ENCODE data around the gene AMH.

The AMH gene

DNA sequence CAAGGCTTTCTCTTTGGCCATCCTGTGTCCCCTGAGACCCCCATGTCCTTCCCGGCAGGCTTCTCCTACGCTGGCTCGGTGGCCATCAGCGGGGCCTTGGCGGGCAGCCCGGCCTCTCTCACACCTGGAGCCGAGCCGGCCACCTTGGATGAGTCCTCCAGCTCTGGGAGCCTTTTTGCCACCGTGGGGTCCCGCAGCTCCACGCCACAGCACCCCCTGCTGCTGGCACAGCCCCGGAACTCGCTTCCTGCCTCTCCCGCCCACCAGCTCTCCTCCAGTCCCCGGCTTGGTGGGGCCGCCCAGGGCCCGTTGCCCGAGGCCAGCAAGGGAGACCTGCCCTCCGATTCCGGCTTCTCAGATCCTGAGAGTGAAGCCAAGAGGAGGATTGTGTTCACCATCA, 27.2 kb upstream of the AMH start:
- no peak for DNase-seq

DNA sequence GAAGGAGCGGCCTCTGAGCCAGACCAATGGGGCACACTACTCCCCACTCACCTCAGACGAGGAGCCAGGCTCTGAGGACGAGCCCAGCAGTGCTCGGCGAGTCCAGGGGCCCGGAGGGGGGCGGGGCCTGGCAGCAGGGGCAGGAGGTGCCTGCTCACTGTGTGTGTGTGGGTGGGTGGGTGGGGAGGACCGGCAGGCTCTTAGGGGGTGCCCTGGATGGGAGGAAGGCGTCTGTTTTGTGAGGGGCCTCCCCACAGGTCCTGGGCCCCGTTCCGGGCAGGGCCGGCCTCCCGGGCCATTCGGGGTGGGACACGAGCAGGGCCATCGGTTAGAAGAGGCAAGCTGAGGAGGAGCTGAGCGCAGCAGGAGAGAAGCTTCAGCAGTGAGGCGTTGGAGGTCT, 25.7 kb upstream of the AMH start:
- DNase-seq, result no peak

DNA sequence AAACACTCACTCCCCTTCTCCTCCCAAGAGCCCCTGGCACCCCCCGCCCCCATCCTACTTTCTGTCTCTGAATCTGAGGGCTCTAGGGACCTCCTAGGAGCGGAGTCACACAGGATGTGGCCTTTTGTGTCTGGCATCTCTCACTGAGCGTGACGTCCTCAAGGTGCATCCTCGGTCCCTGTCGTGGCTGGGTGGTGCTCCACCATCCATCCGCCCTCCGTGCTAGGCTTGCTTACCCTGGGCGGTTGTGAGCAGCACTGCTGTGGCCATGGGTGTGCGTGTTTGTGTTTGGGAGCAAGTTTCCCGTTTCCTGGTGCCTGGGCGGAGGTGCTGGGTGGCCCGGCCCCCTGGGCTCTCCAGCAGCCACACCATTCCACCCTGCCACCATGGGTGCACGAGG, 25.2 kb upstream of the AMH start:
- no peak for DNase-seq

DNA sequence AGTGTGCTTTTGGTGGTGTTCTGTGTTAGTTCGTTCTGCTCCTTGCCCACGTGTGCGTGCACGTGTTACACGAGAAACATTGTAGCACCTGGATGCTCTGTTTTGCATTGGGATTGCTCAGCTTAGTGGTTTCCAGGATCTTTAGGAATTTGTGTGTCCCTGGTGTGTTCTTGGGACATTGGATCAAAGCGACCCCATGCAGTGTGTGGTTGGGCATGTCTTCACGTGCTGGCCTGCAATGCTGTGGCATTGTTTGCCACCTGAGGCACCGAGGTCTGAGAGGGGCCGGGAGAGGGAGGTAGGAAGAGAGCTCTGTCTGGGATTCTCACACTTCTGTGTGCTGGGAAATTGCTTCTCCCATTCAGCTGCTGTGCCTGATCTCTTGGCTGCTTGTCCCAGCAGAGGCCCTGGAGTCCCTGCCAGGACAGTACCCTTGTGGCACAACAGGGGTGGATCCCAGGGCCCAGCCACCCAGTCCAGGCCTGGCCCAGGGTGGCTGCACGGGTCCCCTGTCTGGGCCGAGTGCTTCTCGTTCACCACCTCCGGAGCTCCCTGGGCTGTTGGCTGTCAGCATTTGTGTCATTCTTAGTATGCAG, 24.3 kb upstream of the AMH start:
- no peak for DNase-seq

DNA sequence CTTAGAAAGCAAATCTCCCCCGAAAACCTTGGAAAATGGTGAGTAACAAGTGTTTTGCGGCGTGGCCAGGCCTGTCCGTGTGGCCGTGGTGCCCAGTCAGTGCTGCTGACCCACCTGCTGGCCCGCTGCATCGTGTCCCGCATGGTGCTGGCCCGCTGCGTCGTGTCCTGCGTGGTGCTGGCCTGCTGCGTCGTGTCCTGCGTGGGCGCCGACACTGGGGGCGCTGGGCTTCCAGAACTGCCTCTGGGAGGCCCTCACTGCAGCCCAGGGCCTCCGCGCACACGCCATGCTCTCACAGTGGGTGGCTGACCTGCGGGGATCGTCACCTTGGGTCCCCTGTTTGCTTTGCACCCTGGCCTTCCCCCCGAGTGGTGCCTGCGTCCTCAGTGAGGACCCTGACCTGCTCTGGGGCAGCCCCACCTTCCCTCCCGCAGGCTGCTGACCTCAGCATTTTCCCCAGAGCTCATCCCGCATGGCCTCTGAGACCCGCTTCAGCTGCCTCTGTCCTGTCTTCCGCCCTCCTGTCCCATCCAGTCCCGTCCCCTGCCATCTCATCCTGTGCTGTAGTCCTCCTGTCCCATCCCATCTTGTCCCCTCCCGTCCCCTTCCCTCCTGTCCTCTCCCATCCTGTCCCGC, 23.6 kb upstream of the AMH start:
- DNase-seq, result no peak

DNA sequence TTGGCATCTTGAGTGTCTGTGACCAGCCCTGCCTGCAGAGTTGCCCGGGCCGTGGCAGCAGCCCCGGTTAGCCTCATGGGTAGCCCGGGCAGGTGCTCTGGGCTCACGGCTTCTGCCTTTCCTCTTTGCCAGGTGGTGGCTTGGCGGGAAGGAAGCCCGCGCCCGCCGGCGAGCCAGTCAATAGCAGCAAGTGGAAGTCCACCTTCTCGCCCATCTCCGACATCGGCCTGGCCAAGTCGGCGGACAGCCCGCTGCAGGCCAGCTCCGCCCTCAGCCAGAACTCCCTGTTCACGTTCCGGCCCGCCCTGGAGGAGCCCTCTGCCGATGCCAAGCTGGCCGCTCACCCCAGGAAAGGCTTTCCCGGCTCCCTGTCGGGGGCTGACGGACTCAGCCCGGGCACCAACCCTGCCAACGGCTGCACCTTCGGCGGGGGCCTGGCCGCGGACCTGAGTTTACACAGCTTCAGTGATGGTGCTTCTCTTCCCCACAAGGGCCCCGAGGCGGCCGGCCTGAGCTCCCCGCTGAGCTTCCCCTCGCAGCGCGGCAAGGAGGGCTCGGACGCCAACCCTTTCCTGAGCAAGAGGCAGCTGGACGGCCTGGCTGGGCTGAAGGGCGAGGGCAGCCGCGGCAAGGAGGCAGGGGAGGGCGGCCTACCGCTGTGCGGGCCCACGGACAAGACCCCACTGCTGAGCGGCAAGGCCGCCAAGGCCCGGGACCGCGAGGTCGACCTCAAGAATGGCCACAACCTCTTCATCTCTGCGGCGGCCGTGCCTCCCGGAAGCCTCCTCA, 22.9 kb upstream of the AMH start:
- no peak for DNase-seq

DNA sequence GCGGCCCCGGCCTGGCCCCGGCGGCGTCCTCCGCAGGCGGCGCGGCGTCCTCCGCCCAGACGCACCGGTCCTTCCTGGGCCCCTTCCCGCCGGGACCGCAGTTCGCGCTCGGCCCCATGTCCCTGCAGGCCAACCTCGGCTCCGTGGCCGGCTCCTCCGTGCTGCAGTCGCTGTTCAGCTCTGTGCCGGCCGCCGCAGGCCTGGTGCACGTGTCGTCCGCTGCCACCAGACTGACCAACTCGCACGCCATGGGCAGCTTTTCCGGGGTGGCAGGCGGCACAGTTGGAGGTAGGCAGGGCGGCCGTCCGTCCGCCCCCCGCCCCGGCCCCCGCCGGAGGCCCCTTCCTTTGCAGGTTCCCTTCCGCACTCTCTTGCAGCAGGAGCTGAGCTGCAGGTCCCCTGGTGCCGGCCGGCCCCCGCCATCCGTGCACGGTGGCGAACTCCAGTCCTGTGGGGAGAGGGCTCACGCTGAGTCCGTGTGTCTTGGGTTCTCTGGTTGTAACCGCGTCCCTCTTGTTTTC, 22.2 kb upstream of the AMH start:
- DNase-seq, result no peak

DNA sequence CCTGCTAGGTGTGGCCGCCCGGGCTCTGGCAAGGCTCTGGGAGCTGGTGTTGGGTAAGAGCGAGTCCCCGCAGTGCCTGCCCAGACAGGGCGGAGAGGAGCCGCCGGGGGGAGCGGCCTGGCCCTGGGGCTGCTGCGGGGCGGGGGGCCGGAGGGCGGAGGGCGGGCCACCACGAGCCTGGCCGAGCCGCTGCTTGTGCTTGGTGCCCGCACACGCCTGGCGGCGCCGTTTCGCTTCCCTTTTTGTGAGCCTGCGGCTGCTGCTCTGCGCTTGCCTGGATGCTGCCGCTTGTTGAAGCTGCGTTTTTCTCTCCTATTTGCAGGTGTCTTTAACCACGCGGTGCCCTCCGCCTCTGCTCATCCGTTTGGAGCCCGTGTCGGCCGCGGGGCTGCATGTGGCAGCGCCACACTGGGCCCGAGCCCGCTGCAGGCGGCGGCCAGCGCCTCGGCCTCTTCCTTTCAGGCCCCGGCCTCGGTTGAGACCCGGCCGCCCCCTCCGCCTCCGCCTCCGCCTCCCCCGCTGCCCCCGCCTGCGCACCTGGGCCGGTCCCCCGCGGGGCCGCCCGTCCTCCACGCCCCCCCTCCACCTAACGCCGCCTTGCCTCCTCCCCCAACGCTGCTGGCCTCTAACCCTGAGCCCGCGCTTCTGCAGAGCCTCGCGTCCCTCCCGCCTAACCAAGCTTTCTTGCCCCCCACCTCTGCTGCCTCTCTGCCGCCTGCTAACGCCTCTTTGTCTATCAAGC, 21.5 kb upstream of the AMH start:
- no peak for DNase-seq

DNA sequence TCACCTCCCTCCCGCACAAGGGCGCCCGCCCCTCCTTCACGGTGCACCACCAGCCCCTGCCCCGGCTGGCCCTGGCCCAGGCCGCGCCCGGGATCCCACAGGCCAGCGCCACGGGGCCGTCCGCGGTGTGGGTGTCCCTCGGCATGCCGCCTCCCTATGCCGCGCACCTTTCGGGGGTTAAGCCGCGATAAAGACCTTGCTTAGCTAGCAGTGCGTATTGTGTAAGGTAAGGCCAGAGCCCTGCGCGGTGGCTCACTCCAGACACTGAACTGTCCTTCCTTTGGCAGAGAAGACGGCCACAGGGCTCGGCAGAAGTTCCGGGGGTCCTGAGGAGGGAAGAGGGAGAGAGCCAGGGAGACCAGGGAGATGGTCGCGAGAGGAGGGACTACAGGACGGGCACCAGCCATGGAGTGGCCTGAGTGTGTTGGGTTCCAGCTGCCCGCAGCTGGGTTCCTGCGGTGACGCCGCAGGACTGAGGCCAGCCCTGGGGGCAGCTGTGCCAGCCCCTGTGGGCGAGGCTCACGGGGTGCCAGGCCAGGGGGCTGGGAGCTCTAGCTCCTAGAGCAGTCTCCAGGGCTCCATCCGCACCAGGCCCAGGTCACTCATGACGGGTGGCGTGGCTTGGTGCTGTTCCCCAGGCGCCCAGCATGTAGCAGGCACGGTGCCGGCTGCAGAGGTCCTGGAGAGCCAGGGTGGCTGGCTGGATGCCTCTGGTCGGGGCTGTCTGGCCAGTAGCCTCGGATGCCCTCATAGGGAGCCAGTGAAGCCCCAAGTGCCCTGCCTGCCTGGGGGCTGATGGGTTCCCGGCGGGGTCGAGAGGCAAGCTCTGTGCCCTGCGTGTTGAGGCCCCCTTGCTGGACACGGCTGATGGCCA, 20.7 kb upstream of the AMH start:
- DNase-seq, result no peak

DNA sequence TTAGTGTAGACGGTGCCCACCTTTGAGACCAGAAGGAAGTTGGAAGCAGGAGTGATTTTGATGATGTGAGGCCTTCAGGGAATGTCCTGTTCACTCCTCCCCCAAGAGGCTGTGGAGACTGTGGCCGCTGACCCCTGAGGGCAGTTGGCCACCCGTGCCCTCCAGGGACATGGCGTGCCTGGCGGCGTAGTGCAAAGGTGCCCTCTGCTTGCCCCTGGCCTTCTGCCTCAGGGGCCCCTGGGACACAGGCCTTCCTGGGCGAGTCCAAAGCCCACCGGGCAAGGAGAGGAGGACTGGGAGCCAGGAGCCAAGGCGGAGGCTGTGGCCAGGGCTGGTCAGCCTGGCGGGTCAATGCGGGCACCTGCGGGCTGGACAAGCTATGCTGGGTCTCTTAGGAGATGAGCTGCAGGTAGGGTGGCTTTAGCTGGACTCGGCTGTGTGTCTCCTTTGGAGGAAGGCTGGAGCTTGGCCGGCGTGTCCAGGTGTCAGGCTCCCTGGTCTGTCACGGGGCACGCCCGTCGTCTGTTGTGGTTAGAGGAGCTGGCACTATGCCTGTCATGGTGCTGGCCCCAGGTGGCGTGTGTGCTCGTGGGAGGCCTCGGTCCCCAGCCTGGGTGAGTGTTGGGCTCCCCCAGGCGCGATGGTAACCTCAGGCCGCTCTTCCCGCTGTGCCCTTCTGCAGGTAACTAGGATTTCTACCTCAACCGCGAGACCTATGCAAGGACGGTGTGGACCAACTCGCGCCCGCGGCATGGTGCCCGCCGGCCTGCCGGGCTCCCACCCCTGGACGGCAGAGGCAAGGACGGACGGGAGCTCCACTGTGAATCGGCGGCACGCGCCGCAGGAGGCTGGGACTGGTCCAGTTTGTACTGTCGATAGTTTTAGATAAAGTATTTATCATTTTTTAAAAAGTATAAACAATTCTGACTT, 19.8 kb upstream of the AMH start:
- DNase-seq, result no peak

DNA sequence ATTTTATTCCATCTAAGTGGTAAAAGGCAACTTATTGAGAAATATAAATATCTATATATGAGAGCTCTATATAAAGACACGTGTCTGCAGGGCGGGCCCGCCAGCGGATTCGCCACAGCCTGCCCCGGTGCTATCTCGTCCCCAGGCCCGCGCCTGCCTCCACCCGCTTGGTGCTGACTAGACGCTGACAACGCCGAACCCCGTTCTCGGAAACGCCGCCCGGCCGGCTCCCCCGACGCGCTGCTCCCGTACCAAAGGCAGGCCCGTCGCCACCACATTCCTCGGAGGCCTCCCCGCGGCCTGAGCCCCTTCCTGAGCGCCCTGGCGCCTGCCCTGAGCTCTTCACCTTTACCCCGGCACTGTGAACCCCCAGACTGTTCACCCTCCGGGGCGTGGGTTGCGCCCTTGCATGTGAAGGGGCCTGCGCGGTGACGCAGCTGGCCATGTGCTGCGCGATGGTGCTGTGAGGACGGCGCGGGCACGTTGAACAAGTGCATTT, 19.0 kb upstream of the AMH start:
- no peak for DNase-seq

DNA sequence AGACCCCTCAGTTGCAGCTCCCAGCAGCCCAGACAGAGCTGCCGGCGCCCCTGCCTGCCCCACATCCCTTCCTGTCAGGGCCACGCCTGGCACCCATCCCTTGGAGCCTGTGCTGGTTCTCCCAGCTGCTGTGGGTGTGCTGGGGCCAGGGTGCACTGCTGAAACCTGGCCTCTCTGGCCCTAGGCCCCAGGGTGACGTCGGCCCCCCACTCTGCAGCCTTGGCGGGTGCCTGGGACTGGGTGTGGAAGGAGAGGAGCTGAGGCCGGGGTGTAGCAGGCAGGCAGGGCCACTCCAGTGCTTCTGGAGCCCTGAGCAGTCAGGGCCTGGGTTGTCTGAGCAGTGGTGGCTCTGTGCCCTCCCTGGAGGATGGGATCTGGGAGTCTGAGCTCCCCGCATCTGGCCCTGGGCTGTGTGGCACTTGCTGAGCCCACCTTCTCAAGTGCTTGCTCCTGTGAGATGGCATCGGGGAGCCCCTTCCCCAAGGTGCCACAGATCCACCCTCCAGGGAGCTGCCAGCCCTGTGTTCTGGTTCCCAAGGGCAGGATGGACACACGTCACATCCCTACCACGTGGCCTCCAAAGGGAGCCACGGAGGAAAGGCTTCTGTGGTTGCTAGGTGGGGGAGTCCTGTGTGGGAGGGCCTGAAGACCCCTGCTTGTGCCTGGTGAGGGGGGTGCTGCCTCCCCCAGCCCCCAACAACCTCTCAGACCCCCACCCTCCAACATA, 18.2 kb upstream of the AMH start:
- no peak for DNase-seq

DNA sequence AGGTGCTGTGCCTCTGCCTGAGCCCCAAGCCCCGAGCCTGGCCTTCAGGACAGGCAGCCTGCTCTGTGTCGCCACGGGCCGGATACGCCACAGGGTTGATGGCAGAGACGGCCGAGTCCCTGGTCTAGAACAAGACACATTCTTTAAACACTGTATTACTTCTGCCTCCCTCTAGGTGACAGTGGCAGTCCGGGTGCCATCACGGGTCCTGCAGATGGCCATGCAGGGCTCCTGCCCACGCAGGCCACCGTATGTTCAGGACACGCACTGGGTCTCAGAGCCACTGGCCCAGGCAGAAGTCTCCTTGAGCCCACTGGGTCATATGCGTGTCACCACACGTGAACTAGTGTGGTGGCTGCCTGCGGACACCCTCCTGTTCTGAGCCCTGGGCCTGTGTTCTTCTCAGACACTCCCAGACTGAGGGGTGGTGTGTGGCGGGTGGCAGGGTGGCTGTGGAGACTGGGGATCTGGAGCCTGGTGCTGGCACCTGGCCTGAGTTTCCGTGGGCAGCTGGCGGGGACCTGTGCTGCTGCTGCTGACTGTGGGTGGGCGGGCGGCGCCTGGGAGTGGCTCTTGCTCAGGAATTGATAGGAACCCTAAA, 17.4 kb upstream of the AMH start:
- DNase-seq, result no peak

DNA sequence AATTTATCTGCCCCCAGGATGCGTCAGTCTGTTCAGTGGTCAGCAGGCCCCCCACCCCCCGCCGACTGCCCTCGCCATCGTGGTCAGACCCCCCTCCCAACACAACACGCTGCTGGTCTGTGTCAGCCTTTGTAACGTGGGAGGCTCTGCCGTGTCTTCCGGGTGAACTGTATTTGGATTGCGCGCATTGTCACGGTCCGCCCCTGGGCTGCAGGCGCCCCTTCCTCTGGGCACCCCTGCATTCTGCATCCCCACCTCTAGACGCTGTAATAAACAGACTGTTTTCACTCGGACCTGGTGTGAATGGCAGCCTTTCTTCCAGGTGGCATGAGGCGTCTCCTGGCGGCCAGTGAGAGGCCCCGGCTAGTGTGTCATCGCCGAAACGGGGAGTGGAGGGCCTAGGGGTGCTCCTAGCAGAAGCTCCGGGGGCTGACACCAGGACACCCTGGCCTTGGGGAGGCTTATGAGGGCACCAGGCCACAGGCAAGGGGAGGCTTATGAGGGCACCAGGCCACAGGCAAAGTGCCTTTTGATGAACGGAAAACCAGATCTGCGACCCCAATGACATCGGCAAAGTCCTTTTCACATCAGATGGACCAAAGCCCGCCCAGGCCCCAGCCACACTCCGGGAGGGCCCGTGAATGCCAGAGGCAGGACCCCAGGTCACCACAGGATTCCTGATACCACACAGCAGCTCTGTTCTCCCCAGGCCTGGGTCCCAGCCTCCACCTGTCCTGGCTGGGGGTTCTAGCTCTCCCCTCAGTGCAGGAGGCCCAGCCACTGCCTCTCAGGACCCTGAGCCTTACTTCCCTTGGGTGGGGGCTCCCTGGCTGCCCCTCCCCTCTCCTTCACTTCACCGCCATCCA, 16.6 kb upstream of the AMH start:
- DNase-seq, result no peak

DNA sequence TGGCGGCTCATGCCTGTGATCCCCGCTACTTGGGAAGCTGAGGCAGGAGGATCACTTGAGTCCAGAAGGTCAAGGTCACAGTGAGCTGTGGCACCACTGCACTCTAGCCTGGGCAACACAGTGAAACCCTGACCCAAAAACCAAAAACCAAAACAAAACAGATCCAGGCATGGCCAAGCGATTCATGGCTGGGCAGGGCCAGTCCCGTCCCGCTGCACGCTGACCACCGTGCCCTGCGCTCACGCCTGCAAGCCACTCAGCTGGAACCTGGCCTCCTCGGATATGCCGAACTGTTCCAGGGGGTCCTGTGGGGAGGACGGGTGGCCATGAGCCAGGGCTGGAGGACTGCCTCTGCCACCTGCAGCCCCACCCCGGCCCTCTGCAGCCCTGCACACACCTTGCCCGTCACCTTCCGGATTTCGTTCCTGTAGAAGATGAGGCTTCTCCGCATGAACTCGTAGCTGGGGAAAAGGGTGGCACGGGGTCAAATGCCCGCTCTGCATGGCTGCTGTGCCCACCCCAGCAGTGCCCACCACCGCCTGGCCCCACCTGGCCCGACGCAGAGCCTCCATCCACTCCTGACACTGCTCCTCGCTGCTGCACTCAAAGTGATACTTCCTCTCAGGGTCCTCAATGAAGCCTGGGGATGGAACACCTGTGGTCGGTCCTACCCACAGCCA, 15.4 kb upstream of the AMH start:
- DNase-seq, result no peak

DNA sequence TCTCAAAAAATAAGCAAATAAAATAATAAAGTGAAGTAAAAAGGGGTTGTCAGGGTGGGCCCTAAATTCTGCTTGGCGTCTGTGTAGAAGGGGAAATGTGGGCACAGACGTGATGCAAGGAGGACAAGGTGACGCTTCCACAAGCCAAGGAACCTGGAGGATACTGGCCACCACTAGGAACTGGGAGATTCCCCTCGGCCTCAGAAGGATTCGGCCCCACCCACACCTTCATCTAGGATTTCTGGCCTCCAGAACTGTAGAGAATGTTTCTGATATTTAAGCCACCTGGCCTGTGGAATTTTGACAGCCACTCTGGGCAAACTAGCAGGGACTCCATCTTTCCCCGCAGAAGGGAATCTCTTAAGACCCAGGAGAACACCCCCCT, 14.1 kb upstream of the AMH start:
- DNase-seq, result no peak

DNA sequence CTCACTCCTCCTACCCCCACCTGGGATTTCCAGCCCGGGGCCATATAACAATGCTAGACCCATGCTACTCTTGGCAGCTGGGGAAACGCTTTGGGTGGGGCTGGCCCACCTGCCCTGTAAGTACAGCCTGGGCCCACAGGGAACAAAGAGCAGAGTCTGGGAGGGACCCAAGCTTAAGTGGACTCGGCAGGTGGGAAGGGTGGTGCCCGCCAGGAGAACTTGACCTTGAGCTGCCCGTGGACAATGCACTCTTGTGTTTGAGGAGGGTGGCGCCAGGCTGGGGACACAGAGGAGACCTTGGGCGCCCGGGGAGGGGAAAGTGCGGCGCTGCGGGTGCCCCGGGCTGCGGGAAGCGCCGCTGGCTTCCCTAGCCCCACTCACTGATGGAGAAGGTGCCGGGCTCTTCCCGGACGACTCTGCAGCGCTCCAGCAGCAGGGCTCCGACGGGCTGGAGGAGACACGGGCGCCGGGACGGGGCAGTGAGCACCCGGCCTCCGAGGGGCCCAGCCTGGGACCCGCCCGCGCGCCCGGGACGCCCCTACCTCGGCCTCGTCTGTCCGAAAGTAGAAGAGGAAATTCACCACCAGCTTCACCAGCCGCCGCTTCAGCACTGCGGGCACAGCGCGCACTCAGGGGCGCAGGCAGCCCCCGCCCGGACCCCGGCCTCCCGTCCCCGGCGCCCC, 13.6 kb upstream of the AMH start:
- DNase-seq, result no peak

DNA sequence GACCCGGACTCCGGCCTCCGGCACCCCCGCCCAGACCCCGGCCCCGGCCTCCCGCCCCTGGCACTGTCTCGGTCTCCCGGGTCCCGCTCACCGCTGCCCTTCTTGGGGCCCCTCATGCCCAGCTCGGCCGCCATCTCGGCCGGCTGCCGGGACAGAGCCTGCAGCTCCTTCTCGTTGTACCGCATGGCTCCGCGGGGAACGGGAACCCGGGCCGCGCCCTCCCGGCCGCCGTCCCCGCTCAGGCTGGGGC, 13.1 kb upstream of the AMH start:
- no peak for DNase-seq

Measured in NCI-H446 (cell line).